Esophagus squamous epithelium (tissue), 5 donors: ENCODE data around the gene RNF144A. TPM values are rescaled to one million over a fixed set of nuclear protein-coding genes. Genes with fewer than 3 reads are reported as not detected.

Experiments
- DNase-seq: peaks from one replicate; lab custom pipeline; 2025; lab: John Stamatoyannopoulos, UW
- H3K27ac ChIP-seq, 4 donors: fragments of 200-600 bp; sonication (generic); one replicate each; pipeline ENCODE4 v1.5.1; 2016 to 2019; ENCODE audit warnings: mild to moderate bottlenecking in 1 of 4
- H3K27me3 ChIP-seq, 4 donors: fragments of 200-600 bp; sonication (generic); 1 replicate in 3 of 4; 2 replicates in 1 of 4; pipeline versions ENCODE4 v1.5.1 to v1.6.0; 2017 to 2021; ENCODE audit warnings: antibody characterized with exemption in 1 of 4
- H3K36me3 ChIP-seq, 3 donors: fragments of 200-600 bp; sonication (generic); one replicate each; pipeline ENCODE4 v1.5.1; 2016 to 2019
- H3K4me1 ChIP-seq, 3 donors: fragments of 200-600 bp; sonication (generic); one replicate each; pipeline ENCODE4 v1.5.1; 2017 to 2019
- H3K4me3 ChIP-seq, 4 donors: fragments of 200-600 bp; sonication (generic); 1 replicate in 3 of 4; 2 replicates in 1 of 4; pipeline ENCODE4 v1.5.1; 2016 to 2019; ENCODE audit warnings: mild to moderate bottlenecking in 2 of 4, moderate library complexity in 1 of 4
- H3K9me3 ChIP-seq, 3 donors: fragments of 200-600 bp; sonication (generic); one replicate each; pipeline ENCODE4 v1.5.1; 2016 to 2019
- CTCF ChIP-seq, 6 experiments: fragments of 450-650 bp in 4 of 6; fragments of 200-600 bp in 2 of 6; sonication (generic) in 2 of 6; IDR thresholded peaks; one replicate each; pipeline ENCODE4 v1.5.1; 2016 to 2019; ENCODE audit warnings: antibody characterized with exemption in 6 of 6, mild to moderate bottlenecking in 4 of 6, moderate library complexity in 4 of 6
- POLR2A ChIP-seq, 4 donors: fragments of 450-650 bp; IDR thresholded peaks; one replicate each; pipeline ENCODE4 v1.6.1; 2017; ENCODE audit warnings: antibody characterized with exemption in 4 of 4, mild to moderate bottlenecking in 4 of 4, moderate library complexity in 3 of 4
- WGBS, 2 donors: methylation state at CpG; one replicate each; pipeline ENCODE4 v1.1.5; 2018; 5-methylcytosine and 5-hydroxymethylcytosine counted together
- intact Hi-C: fragments of 100-400 bp; cut with DNase I; formaldehyde crosslinking; loops from one replicate; pipeline ENCODE4 v1.15.0; 2022
- total RNA-seq, 4 donors: library from RNA; depleted of rRNA; stranded (reverse); fragments of >200 nt; gene quantifications; one replicate each; pipeline ENCODE4 v1.1.0, GENCODE V29; 2016
- donor health status: DM: yes; HTN: yes; CAD: no.

RNF144A gene, protein sequence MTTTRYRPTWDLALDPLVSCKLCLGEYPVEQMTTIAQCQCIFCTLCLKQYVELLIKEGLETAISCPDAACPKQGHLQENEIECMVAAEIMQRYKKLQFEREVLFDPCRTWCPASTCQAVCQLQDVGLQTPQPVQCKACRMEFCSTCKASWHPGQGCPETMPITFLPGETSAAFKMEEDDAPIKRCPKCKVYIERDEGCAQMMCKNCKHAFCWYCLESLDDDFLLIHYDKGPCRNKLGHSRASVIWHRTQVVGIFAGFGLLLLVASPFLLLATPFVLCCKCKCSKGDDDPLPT
- total RNA-seq: 10 to 100 TPM in 1 of 4 donors, 1 to 10 TPM in 3; 6.2 to 11.6 (median 8.2) TPM

GRCh38 chr2:6917071-6917760, at the start of gene RNF144A:
Gene RNF144A, plus strand, starts transcription at chr2:6917412. Its CDS starts 79,515 bp downstream, at chr2:6996927.
- no peaks in the 10 kb centered on the region for H3K9me3 ChIP-seq
- H3K27ac ChIP-seq: peak within 1 kb of the TSS; percentile 55 to 83 (median 78)
- no peak for DNase-seq
- H3K36me3 ChIP-seq: no peaks in the 10 kb centered on the region
- H3K4me1 ChIP-seq: peaks cover 0 to 45% (median 3%) of the 10 kb centered on the region in 3 donors
- TF ChIP-seq CTCF (IDR thresholded peaks at IDR 0.05): peak in 5 of 6 experiments; percentile 32 to 64 (median 41)
- TF ChIP-seq POLR2A (IDR thresholded peaks at IDR 0.05): peak in 1 of 4 donors; percentile 24
- WGBS, 2 donors: 25 to 50% methylated on average over 7 to 8 of the region's 90 CpGs
- intact Hi-C loops: loop anchor here (10.0 kb wide), 1 partner anchor 118 kb away; no protein-coding TSS in a partner anchor
- H3K27me3 ChIP-seq: peaks cover 0 to 5% (median 0%) of the 10 kb centered on the region in 4 donors
- H3K4me3 ChIP-seq: peak within 1 kb of the TSS; percentile 55 to 89 (median 78)

GRCh38 chr2:6872394-6872793, 44.8 kb upstream of the RNF144A start:
- no peaks in the 10 kb centered on the region for H3K4me1 ChIP-seq
- no peaks in the 10 kb centered on the region for H3K27me3 ChIP-seq
- H3K9me3 ChIP-seq: no peaks in the 10 kb centered on the region
- intact Hi-C loops: no loop called here
- no peak overlapping the region for H3K4me3 ChIP-seq
- WGBS, 2 donors: 78 to 88% methylated on average over 2 of the region's 2 CpGs
- H3K36me3 ChIP-seq: no peaks in the 10 kb centered on the region
- no peak for DNase-seq
- no peak overlapping the region for H3K27ac ChIP-seq
- TF ChIP-seq CTCF (IDR thresholded peaks at IDR 0.05) (no peak), POLR2A (IDR thresholded peaks at IDR 0.05) (no peak)

DNA sequence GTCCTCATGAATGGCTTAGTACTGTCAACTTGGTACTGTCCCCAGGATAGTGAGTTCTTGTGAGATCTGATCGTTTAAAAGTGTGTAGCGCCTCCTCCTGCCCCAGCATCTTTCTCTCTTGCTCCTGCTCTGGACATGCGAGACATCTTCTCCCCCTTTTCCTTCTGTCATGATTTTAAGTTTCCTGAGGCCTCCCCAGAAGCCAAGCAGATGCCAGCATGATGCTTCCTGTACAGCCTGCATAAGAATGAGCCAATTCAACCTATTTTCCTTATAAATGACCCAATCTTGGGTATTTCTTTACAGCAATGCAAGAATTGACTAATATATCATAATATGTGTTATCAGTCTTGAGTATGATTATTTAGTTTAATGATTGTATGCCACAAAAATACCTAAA, 43.2 kb upstream of the RNF144A start:
- no peak for DNase-seq
- intact Hi-C loops: no loop called here
- H3K4me3 ChIP-seq: no peak overlapping the region
- TF ChIP-seq CTCF (IDR thresholded peaks at IDR 0.05): no peak
- no peak for TF ChIP-seq POLR2A (IDR thresholded peaks at IDR 0.05)
- peaks cover 5 to 15% (median 7%) of the 10 kb centered on the region in 3 donors for H3K4me1 ChIP-seq
- H3K36me3 ChIP-seq: no peaks in the 10 kb centered on the region
- WGBS, 2 donors: 98 to 100% methylated on average over 3 of the region's 3 CpGs
- H3K27me3 ChIP-seq: no peaks in the 10 kb centered on the region
- no peak overlapping the region for H3K27ac ChIP-seq
- H3K9me3 ChIP-seq: no peaks in the 10 kb centered on the region

GRCh38 chr2:6876309-6876708, 40.9 kb upstream of the RNF144A start:
- H3K4me3 ChIP-seq: no peak overlapping the region
- DNase-seq: no peak
- H3K9me3 ChIP-seq: no peaks in the 10 kb centered on the region
- no peaks in the 10 kb centered on the region for H3K36me3 ChIP-seq
- H3K4me1 ChIP-seq: peaks cover 5 to 22% (median 7%) of the 10 kb centered on the region in 3 donors
- TF ChIP-seq POLR2A (IDR thresholded peaks at IDR 0.05): no peak
- intact Hi-C loops: no loop called here
- 89% methylated on average over 1 of the region's 1 CpG; no CpG with 5 or more reads in 1 of the 2 donors for WGBS, 2 donors
- no peaks in the 10 kb centered on the region for H3K27me3 ChIP-seq
- H3K27ac ChIP-seq: no peak overlapping the region

DNA sequence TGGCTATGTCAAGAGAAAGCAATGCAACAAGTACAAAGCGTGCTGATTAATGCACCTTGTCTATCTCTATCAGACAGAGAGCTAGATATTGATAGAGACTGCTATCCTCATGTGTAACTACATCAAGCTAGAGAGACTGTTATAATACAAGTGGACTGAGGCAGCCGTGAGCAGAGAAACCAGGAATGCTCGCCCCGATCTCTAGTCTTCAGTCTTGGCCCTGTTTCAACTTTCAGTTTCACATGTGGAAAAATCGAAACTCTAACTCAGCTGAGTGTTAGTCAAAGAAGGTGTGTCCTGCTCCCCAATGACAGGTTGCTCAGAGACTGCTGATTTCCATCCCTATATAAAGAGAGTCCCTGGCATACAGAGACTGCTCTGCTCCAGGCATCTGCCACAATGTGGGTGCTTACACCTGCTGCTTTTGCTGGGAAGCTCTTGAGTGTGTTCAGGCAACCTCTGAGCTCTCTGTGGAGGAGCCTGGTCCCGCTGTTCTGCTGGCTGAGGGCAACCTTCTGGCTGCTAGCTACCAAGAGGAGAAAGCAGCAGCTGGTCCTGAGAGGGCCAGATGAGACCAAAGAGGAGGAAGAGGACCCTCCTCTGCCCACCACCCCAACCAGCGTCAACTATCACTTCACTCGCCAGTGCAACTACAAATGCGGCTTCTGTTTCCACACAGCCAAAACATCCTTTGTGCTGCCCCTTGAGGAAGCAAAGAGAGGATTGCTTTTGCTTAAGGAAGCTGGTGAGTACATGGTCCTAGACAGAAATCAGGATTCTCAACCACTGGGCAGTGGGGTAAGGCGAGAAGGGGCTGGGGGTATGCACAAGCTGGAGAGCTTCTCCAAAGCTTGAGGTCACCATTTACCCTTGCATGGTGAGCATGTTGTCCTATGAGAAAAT, 39.6 kb upstream of the RNF144A start, which contains the start of gene RSAD2:
TSS of gene RSAD2 (plus strand) at position 376 of the 903 bp plus-strand sequence. CDS start at position 400, 24 bp downstream.
- no peaks in the 10 kb centered on the region for H3K36me3 ChIP-seq
- peak within 1 kb of the TSS; percentile 24 to 69 (median 44) for H3K4me3 ChIP-seq
- H3K9me3 ChIP-seq: no peaks in the 10 kb centered on the region
- TF ChIP-seq CTCF (IDR thresholded peaks at IDR 0.05) (no peak), POLR2A (IDR thresholded peaks at IDR 0.05) (no peak)
- intact Hi-C loops: no loop called here
- peak within 1 kb of the TSS; percentile 52 to 72 (median 61) for H3K27ac ChIP-seq
- no peak for DNase-seq
- 13 to 24% methylated on average over 6 to 7 of the region's 10 CpGs for WGBS, 2 donors
- peaks cover 5 to 22% (median 7%) of the 10 kb centered on the region in 3 donors for H3K4me1 ChIP-seq
- H3K27me3 ChIP-seq: no peaks in the 10 kb centered on the region
